Ecto neural progenitor cell (in vitro differentiated cells): ENCODE data around the gene OSR1.
"Not testable (repeated sequence)": the region's sequence is repeated elsewhere in the genome, so short reads cannot be mapped to it uniquely, and the experiment has no call there.

Source experiments
- DNase-seq: peaks from one replicate; pipeline ENCODE4 v3.0.0-alpha.2; 2018; ENCODE audit warnings: low spot score

Gene OSR1

DNA sequence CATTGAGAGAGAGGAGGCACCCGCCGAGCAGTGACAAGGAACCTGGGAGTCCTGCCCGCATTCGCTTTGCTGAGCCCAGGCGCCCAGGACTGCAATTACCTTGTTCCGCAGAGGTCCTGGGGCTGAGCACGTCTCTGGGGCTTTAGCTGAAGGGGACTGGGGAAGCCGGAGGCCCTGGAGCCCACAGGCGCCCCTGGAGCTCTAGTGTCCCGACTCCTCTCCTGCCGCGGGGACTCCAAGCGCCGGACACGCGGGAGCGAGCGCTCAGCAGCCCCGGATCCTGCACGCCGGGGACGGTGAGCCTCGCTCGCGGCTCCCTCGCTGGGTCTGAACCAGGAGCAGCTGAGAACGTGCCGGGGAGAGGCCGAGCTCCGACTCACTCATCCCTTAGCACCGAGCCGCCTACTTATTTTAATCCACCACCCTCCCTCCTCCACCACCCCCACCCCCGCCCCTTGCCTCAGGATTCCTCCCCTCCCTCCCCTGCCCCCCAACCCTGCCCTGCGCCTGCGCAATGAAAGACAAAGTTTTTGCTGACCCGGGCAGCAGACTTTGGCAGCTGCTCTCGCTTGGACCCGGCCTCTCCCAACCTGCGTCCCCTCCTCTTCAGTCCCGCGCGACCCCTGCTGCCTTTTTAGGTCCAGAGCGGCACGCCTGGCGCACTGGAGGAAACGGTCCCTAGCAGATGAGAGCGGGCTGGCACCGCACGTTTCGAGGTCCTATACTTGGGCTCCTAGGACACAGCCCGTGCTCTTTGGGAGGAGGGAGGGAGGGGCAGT lies at the start of gene OSR1:
OSR1 (minus strand) TSS at position 382 of the 779 bp plus-strand sequence. CDS start 4,818 bp downstream, outside the sequence.
- peak; percentile 88 for DNase-seq

DNA sequence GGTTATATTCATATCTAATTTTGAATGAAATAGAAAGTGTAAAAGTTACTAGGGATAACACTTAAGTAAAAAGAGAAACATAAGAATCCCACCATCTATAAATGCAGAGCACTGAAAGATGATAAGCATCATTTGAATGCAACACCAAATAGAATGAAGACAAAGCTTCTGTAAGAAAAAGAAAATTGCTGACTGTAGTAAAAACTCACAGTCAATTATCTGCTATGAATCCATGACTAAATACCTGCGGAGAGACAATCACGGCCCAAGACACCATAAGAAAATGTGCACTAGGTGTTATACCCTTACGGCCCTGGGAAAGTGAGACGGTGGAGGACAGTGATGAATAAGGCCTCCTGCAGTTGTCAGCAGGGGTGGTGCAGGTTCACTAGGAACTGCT lies 45.4 kb upstream of the OSR1 start:
- no peak for DNase-seq

DNA sequence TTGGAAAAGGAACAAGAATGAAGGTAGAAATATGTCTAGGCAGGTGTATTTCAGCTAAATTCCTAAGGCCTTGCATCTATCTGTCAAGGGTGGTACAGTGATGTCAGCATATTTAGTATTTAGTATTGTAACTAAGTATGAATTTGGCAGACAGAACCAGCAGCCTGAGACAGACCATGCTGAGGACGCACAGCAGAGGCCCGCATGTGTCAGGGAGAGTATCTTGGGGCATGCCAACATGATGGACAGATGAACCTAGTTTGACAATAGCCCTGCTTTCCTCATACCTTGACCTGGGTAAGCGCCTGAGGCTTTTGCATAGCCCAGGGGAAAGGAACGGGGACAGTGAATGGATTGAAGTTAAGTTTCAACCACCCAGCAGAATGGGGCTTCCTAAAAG lies 33.8 kb upstream of the OSR1 start:
- no peak for DNase-seq

DNA sequence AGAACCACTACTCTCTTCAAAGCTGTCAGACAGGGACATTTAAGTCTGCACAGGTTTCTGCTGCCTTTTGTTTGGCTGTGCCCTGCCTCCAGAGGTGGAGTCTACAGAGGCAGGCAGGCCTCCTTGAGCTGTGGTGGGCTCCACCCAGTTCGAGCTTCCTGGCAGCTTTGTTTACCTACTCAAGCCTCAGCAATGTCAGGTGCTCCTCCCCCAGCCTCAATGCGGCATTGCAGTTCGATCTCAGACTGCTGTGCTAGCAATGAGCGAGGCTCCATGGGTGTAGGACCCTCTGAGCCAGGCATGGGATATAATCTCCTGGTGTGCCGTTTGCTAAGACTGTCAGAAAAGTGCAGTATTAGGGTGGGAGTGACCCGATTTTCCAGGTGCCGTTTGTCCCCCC lies 31.0 kb upstream of the OSR1 start:
- DNase-seq: not testable (repeated sequence)

DNA sequence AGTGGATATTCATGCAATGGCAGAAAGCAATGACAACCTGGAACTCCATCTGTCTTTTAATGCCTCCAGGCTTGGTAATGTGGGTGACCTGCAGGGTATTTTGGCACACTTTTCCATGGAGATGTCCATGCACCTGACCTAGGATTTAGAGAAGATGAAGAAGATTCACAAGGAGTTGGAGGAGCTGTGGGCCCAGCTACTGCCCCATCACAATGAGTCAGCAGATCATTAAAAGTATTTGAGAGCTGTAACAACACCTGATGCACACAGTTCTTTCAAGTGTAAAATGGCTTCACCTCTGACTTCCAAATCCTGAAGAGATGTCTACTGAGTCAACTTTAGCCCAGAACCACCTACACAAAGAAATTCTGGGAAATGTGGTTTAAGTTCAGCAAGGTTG lies 22.1 kb upstream of the OSR1 start:
- DNase-seq: no peak

DNA sequence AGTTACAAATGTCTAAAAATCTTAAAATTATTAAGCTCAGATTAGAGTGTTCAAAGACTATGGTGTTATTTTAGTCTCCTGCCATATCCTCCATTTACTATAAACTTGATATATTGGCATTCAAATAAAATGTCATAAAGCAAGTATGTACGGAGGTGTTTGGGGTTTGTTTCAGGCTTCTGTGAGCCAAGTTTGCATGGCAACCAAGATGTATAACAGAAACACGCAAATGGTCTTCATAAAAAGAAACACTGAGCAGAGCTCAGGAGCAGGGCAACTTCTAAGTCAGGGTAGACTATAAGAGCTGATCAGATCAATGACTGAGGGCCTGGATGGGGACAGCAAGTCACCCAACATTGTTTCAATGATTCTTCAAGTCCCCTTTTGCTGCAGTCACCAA lies 20.5 kb upstream of the OSR1 start:
- no peak for DNase-seq

DNA sequence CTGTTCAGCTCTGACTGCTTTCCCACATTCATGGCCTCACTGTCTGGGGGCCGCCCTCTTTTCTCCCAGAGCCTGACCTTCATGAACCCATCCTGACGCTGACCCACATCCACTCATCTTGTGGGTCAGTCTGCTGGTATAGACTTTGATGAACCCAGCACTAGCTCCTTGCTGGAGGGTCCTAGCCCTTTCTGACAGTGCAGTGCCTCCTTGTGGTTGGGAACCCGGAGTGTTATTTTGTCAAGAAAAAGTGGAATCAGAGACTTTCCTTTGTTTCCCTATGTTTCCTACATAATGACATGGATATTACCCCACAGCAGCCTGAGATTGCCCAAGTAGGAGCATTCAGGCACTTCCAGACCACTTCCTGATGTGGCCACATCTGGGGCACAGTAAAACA lies 19.3 kb upstream of the OSR1 start:
- DNase-seq: no peak

DNA sequence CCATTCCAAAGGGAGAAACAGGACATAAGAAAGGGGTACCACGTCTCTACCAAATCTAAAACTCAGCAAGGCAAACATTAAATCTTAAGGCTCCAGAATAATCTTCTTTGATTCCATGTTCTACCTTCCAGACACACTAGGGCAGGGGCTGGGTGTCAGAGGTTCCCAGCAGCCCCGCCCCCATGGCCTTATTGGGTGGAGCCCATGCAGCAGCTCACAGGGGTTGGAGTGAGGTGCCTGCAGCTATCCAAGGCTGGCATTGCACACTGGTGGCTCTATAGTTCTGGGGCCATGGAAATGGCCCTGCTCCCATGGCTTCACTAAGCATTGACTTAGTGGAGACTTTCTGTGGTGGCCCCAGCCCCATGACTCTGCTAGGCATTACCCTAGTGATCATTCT lies 14.9 kb upstream of the OSR1 start:
- DNase-seq: no peak

DNA sequence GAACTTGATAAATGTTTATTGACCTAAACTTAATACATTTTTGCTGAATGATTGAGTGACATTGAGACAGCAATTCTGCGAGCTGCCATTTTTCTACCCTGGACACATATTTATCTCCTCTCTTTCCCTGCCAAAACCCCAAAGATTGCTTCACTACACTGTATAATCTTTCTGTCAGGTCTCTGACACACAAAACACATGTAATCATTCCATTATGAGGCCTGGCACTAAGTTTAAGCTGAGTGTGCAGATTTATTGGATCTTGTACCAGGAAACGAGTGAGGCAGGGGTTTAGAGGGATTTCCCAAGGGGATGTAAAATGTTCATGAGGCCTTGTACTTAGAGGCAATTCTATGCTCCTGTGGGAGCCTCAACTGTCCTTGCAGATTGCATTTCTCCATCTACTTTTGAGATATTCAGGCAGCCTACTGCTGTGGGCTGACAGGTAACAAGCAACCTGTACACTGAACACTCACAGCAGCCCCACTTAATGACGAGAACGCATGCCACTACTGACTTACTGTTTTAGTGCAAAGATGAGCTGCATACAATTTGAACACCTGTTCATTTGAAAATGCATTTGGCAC lies 13.7 kb upstream of the OSR1 start:
- no peak for DNase-seq

DNA sequence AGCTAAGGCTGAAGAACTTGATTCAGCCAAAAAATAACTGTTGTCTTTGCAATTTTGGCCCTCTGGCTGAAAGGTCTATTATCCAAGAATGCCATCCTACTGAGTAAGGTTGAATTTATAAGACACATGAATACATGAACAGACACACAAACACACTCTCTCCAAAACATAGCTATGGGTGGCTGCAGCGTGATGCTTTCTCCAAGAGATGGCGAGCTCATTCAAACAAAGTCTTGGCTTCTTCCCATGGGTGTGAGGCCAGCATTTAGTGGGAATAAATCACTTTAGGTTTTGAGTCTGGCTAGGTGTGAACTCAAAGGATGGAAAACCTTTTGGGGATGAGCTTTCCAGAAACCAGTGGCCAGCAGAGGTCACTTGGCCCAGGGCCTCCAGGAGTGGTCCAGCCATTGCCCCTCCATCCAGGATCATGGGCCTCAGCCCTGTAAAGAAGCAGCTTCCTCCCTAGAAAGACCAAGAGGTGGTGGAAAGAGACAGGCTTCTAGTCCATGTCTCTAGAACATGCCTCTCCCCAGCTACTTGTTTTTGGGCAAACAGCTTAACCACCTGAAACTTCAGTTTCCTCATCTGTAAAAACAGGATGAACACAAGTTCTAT lies 11.0 kb upstream of the OSR1 start:
- no peak for DNase-seq

DNA sequence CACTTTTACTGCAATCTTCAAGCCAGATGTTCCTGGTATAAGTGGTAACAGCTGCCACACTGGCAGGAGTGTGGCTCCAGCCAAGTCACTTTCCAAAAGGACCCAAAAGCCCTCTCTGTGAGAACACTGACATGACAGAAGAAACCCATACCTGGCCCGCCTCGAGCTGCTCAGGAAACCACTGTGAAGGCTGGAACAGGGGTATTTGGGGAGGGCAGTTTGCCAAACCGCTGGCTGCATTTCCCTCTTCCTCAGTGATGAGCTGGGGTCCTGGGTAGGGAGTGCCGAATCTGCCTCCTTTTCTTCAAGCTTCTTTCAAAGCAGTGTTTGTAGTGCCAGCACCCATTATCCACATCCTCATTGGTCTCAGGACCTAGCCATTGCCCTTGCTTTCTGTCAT lies 10.3 kb upstream of the OSR1 start:
- DNase-seq: no peak

DNA sequence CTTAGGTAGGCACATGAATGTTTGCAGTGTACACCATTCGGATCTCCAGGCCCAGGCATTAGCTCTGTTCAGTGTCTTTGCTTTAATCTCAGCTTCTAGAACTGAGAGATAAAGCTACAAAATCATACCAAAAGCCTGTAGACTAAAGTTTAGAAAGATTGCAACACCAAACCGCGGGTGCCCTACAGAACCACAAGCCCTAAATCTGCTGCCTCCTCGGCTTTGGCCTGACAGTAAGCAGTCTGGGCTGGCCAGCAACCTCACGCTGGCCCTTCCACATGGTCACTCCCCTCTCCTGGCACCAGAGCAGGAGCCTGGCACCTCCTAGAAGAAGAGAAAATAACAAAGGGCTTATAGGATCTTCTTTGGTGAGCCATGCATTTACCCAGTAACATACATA lies 8.9 kb upstream of the OSR1 start:
- DNase-seq: no peak

DNA sequence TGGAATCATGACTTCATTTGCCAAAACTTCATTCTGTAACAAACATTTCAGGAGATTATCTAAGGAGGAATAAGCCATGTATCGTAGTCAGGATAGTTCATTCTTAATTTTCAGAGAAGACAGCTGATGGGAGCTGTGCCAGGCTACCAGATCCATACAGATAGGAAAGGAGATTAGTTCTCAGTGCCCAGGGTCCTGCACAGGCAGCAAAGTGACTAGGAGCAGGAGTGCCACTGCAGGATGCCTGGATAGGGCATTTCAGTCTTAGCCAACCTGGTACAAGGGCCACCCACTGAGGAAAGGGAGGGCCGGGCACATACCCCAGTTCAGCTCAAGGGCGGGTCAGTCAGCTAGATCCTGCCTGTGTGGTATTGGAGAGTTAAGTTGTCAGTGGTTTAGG lies 6.7 kb upstream of the OSR1 start:
- no peak for DNase-seq

DNA sequence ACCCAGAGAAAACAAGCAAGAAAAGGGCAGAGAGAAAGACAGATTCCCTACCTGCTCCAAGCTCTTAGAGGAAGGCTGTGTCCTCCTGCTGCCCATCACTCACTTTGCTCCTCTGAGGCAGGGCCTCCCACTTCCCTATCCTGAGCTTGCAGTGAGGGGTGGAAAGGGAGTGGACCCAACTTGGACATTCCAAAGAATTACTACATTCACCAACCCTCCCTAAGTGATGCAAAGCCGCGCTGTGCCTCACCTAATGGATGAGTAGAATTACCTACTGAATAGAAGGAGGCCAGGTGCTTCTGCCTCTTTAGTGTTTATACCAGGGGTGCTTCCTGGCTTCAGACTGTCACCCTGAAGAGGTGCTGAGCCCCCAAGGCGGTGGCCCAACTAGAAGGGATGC lies 5.6 kb upstream of the OSR1 start:
- no peak for DNase-seq

DNA sequence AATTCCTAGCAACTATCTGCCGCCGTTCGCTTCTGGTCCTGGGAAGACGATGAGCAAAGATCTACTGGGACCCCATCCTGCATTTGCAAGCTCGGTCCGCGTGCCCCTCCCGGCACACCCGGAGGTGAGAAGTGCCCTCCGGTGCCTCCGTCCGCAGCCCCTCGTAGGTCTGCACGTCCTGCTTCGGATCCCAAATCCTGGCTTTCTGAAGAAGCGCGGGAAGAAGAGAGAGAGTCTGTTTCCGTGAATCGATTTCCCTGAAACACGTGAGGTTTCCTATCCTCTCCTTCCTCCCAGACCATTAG lies 5.0 kb upstream of the OSR1 start:
- DNase-seq: peak; percentile 47

DNA sequence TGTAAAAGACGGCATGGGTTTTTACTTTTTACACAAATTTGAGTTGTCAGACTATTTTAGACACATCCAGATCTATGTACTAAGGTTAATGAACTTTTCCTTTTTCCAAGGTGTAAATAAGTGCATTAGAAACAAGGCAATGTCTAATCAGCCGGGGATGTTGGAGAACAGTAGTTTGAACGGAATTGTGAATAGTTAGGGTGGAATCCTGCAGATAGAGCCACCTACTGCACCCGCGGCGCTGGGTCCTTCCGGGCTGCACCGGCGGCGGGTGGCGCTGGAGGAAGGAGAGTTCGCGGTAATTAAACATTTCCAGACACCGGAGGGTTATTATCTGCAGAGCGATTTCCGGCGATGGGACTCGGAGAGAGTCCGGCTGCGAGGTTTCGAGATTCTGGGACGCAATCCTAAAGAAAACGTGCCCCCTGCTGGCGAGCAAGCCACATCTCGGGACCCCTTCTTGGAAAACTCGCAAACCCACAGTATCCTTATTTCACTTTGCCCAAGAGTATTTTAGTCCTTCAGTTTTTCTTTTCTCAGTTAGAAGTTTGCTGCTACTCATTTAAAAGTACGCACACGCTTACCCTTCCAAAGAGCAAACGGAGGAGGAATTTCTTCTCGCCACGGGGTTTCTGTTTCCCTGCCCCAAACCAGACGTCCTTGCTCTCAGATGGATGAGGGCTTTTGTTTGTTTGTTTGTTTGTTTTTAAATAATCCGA lies 4.5 kb upstream of the OSR1 start:
- DNase-seq: peak; percentile 83

DNA sequence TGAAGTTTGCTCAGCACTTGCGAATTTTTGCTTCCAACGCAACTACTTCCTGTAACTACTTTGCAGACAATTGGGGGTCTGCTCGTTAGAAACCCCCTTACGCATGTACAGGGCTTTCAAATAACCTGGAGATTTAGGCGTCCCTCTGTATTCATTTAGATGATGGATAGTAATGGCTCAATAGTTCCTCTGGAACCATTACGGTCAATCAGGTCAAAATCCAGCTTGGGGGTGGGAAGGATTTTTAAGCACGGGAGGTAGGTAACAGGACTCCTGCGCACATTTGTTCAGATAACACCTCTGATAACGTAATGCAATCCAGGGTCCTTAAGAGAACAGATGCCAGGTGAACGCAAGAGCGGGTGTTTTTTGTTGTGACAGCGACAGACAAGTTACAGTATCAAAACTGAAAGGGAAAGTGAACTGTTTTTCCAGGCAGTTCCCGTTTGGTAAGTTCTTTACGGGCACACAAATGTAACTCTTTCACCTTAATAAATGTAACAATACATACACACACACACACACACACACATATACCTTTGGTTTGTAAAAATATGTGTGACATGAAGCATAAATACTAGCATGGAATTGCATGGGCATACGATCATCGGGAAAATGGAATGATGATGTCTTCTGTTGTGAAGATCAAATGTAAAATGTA lies 3.8 kb upstream of the OSR1 start:
- no peak for DNase-seq

DNA sequence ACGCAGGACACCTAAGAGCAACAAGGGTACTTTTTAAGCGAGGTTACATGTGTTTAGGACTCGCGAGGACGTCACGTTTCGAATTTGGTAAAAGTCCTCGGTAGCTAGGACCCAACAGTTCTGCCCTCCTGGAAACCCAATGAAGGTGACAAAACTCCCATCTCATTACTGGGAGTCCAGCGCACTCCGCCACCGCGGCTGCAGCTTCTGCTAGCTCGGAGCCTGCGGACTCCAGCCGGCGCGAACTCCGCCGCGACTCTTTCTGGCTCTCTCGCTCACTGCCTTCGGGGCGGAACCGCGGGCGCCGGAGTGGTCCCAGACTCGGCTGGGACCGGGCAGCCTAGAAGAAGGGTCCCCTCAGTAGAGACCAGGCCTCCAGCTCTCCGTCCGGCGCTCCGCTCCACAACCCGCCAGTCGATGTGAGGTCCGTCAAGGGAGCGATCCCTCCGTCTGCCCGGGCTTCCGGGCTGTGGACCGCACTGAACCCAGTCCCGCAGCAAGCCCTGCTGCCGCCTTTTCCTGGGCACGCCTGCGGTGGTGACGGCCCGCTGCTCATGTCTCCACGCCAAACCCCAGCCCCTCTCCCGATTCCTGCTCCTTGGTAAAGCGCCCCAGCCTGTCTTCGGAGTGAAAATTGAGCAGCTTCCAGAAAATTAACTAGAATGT lies 3.0 kb upstream of the OSR1 start:
- peak; percentile 71 for DNase-seq

DNA sequence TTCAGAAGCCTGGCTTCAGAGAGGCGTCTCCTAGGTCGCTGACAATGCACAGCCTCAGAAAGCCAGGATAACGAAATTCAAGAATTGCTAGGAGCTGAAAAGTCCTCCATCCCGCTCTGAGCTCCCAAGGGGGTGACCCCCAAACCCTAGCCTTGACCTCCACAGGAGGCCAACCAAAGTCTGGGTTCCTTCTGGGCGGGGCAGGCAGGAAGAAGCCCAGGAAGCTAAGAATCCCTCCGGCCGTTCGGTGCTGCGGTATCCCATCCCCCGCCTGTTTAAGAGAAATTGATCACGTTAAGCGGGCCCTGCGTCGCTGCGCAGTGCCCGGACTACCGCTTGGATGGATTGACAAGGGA lies 2.5 kb upstream of the OSR1 start:
- peak; percentile 56 for DNase-seq

DNA sequence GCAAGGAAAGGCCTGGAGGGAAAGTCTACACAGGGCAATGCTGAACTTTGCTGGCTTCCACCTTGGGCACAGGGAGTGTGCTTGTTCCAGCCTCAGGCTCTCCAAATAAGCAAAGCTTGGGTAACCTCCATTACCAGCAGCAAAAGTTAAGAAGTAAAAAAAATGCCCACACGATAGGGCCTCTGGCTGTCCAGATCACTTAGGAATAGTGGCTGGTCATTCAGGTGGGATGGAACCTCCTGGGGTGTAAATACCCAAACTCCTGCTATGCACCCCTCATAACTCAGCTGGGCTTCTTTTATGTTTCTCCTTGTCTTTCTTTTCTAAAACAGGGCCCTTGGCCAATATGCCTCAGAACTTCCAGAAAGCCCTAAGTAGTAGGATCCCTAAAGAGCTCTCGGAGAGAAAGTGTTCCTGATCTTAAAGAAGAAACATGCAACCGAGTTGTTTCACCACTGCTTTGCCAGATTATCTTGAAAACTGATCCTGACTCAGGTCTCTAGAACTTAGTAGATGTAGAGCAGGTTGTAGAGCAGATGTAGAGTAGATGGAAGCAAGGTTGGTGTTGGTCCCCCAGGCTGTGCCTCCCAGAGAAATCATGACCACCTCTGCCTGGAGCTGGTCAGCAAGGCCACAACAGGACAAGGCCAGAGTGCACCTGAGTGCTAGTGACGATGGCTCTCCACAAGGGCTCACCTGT lies 2.0 kb upstream of the OSR1 start:
- no peak for DNase-seq

DNA sequence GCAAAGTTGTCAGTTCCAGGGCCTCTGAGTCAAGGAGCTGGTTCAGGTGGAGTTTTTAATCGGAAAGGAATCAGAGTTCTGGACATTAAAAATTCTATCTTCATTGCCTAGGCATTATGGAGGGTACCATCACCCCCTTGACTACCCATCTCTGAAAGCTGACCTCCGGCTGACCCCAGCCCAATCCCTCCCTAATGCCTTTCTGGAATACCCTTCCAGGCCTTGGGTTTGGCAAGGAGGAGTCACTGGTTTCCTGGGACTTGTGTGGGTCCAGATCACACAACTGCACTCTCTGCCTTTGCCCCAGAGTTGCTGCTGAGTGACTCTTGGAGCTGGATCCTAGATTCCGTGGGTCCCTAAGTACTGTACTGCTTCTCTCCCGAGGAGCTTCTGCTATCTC lies 1.0 kb upstream of the OSR1 start:
- no peak for DNase-seq

DNA sequence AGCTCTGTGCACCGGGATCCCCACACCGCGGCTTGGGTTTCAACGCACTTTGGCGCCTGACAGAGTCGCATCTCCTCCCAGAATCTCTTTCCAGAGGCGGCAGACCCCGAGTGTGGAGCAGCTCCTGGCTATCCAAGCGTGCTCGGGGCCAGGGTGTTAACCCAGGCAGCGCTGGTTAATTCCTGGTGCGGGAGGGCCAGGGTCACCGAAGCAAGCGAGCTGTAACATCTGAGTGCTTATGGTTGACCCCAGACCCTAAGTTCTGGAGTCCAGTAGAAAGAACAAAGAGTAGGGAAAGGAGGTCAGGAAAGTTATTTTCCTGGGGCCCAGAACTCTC lies 566 bp upstream of the OSR1 start:
- no peak for DNase-seq
